ENCODE data around the gene TGOLN2.
"Not testable (repeated sequence)": the region's sequence is repeated elsewhere in the genome, so short reads cannot be mapped to it uniquely, and the experiment has no call there.

The TGOLN2 gene

GRCh38 chr2:85353876-85354285, 26.1 kb upstream of the TGOLN2 start:
- TF ChIP-seq CTCF (IDR thresholded peaks at IDR 0.05; ENCODE audit: borderline replicate concordance, insufficient read depth, low read depth, low read length), result no peak
- peak overlapping the region; percentile 55 for H3K4me3 ChIP-seq (ENCODE audit: low read depth, low read length)

- TF ChIP-seq CTCF (IDR thresholded peaks at IDR 0.05; ENCODE audit: borderline replicate concordance, insufficient read depth, low read depth, low read length), result no peak
- no peak overlapping the region for H3K4me3 ChIP-seq (ENCODE audit: low read depth, low read length)
Observed at GRCh38 chr2:85347599-85347998, 19.8 kb upstream of the TGOLN2 start.

- TF ChIP-seq CTCF (IDR thresholded peaks at IDR 0.05; ENCODE audit: borderline replicate concordance, insufficient read depth, low read depth, low read length), result no peak
- no peak overlapping the region for H3K4me3 ChIP-seq (ENCODE audit: low read depth, low read length)
Observed at GRCh38 chr2:85344356-85344954, 16.7 kb upstream of the TGOLN2 start.

GRCh38 chr2:85343207-85343895, 15.6 kb upstream of the TGOLN2 start:
- H3K4me3 ChIP-seq (ENCODE audit: low read depth, low read length), result not testable (repeated sequence)

- no peak overlapping the region for H3K4me3 ChIP-seq (ENCODE audit: low read depth, low read length)
- no peak for TF ChIP-seq CTCF (IDR thresholded peaks at IDR 0.05; ENCODE audit: borderline replicate concordance, insufficient read depth, low read depth, low read length)
Observed at GRCh38 chr2:85342156-85342555, 14.4 kb upstream of the TGOLN2 start.

GRCh38 chr2:85341269-85342029, 13.7 kb upstream of the TGOLN2 start:
- no peak overlapping the region for H3K4me3 ChIP-seq (ENCODE audit: low read depth, low read length)
- TF ChIP-seq CTCF (IDR thresholded peaks at IDR 0.05; ENCODE audit: borderline replicate concordance, insufficient read depth, low read depth, low read length), result no peak

- H3K4me3 ChIP-seq (ENCODE audit: low read depth, low read length), result no peak overlapping the region
- no peak for TF ChIP-seq CTCF (IDR thresholded peaks at IDR 0.05; ENCODE audit: borderline replicate concordance, insufficient read depth, low read depth, low read length)
Observed at GRCh38 chr2:85340034-85340892, 12.5 kb upstream of the TGOLN2 start.
